HCT116 (cell line): Measurements from ENCODE around the gene CNTN4. TPM values are rescaled to one million over a fixed set of nuclear protein-coding genes. Genes with fewer than 3 reads are reported as not detected.

Experiments
- ATAC-seq: fragments of 200-7000 bp; cut with Tn5 transposase; 2 replicates; pipeline ENCODE4 v1.9.1; 2020; ENCODE audit warnings: mild to moderate bottlenecking, moderate library complexity
- BruUV-seq: library from RNA; stranded (reverse); fragments of 400-500 nt; replicated peaks from 2 replicates; lab custom pipeline; 2021; lab: Mats Ljungman, UMichigan
- CTCF ChIA-PET: fragments of 300-600 bp; sonication (Branson Sonifier 250); formaldehyde crosslinking; loops from one replicate; lab custom pipeline; 2021; ENCODE audit warnings: antibody characterized with exemption; lab: Charles Lee
- POLR2A ChIA-PET: fragments of 300-600, 350-600 bp; sonication (Branson Sonifier 250); formaldehyde crosslinking; loops from one replicate; lab custom pipeline; 2021; ENCODE audit warnings: antibody characterized with exemption; lab: Charles Lee
- RAD21 ChIA-PET, 2 experiments: fragments of 300-600 bp; sonication (Branson Sonifier 250); formaldehyde crosslinking; loops; one replicate each; lab custom pipeline; 2023; ENCODE audit warnings: low total read pairs in 2 of 2; ENCODE audit not compliant: uncharacterized antibody in 2 of 2, unreplicated experiment in 2 of 2, low non-redundant PET in 1 of 2; lab: Charles Lee
- DNase-seq: peaks from one replicate; pipeline ENCODE4 v3.0.0-alpha.2; 2010; ENCODE audit warnings: low read depth, low spot score
- H2AFZ ChIP-seq: fragments of 200-600 bp; shearing (Covaris generic), sonication (generic); 2 replicates; pipeline ENCODE4 v1.6.1; 2017; ENCODE audit warnings: low read depth, mixed run types, mixed read lengths, antibody characterized with exemption, low read length; ENCODE audit not compliant: poor library complexity, severe bottlenecking
- H3K27ac ChIP-seq: 2 replicates; pipeline ENCODE4 v1.5.1; 2012; ENCODE audit warnings: low read depth, low read length
- H3K27me3 ChIP-seq: fragments of 200-600 bp; sonication (generic); 2 replicates; pipeline ENCODE4 v1.6.1; 2016; ENCODE audit warnings: mixed run types, low read length, mixed read lengths; ENCODE audit not compliant: insufficient read depth
- H3K36me3 ChIP-seq, 2 experiments: fragments of 200-500 bp in 1 of 2; fragments of 200-600 bp in 1 of 2; sonication (Bioruptor generic) in 1 of 2; sonication (generic) in 1 of 2; 2 replicates each; pipeline versions ENCODE4 v1.5.1 to v1.6.1; 2014 to 2016; ENCODE audit warnings: low read length in 2 of 2, inconsistent platforms in 1 of 2, mixed read lengths in 1 of 2, mixed run types in 1 of 2; ENCODE audit not compliant: insufficient read depth in 2 of 2, control insufficient read depth in 1 of 2
- H3K4me1 ChIP-seq, 2 experiments: fragments of 200-600 bp in 1 of 2; sonication (generic) in 1 of 2; 2 replicates each; pipeline versions ENCODE4 v1.5.1 to v1.6.1; 2012 to 2017; ENCODE audit warnings: low read length in 2 of 2, inconsistent platforms in 1 of 2, mild to moderate bottlenecking in 1 of 2, mixed read lengths in 1 of 2, mixed run types in 1 of 2, moderate library complexity in 1 of 2; ENCODE audit not compliant: insufficient read depth in 2 of 2, control insufficient read depth in 1 of 2
- H3K4me2 ChIP-seq: fragments of 200-600 bp; sonication (generic); 2 replicates; pipeline ENCODE4 v1.6.1; 2017; ENCODE audit warnings: mixed run types, low read length, mixed read lengths
- H3K4me3 ChIP-seq, 2 experiments: fragments of 200-600 bp in 1 of 2; sonication (generic) in 1 of 2; replicated peaks in 1 of 2; 2 replicates each; pipeline ENCODE4 v1.5.1; 2011 to 2016; ENCODE audit warnings: low read length in 2 of 2, control low read depth in 1 of 2, low read depth in 1 of 2, mild to moderate bottlenecking in 1 of 2, mixed read lengths in 1 of 2, mixed run types in 1 of 2
- H3K79me2 ChIP-seq: fragments of 200-600 bp; sonication (generic); 2 replicates; pipeline ENCODE4 v1.6.1; 2017; ENCODE audit warnings: mild to moderate bottlenecking, mixed run types, low read length, moderate library complexity, mixed read lengths; ENCODE audit not compliant: insufficient read depth
- H3K9ac ChIP-seq: fragments of 200-600 bp; sonication (generic); 2 replicates; pipeline ENCODE4 v1.6.1; 2016; ENCODE audit warnings: low read length, mixed read lengths
- H3K9me2 ChIP-seq: fragments of 200-600 bp; sonication (generic), shearing (Covaris generic); 2 replicates; pipeline ENCODE4 v1.6.1; 2017; ENCODE audit warnings: mixed run types, mild to moderate bottlenecking, moderate library complexity; ENCODE audit not compliant: insufficient read depth
- H3K9me3 ChIP-seq, 2 experiments: fragments of 200-500 bp in 1 of 2; fragments of 200-600 bp in 1 of 2; sonication (Bioruptor generic) in 1 of 2; sonication (generic) in 1 of 2; 2 replicates each; pipeline ENCODE4 v1.6.1; 2014 to 2017; ENCODE audit warnings: low read length in 2 of 2, mixed read lengths in 2 of 2, inconsistent platforms in 1 of 2, low read depth in 1 of 2, mild to moderate bottlenecking in 1 of 2, mixed run types in 1 of 2, moderate library complexity in 1 of 2; ENCODE audit not compliant: control insufficient read depth in 1 of 2, insufficient read depth in 1 of 2
- H4K20me1 ChIP-seq: fragments of 200-600 bp; sonication (generic), shearing (Covaris generic); 2 replicates; pipeline ENCODE4 v1.6.1; 2017; ENCODE audit warnings: mixed run types, mild to moderate bottlenecking, moderate library complexity; ENCODE audit not compliant: insufficient read depth
- ATF3 ChIP-seq: IDR thresholded peaks from 2 replicates; pipeline ENCODE4 v1.6.1; 2012
- CBX3 ChIP-seq: IDR thresholded peaks from 2 replicates; pipeline ENCODE4 v1.6.1; 2012; ENCODE audit warnings: low read depth
- CEBPB ChIP-seq: IDR thresholded peaks from 2 replicates; pipeline ENCODE4 v1.6.1; 2012; ENCODE audit warnings: low read depth
- EGR1 ChIP-seq: IDR thresholded peaks from 2 replicates; pipeline ENCODE4 v1.6.1; 2012; ENCODE audit warnings: low read depth
- ELF1 ChIP-seq: IDR thresholded peaks from 2 replicates; pipeline ENCODE4 v1.6.1; 2012; ENCODE audit warnings: low read depth, borderline replicate concordance
- EZH2 ChIP-seq: fragments of 200-600 bp; sonication (generic); IDR thresholded peaks from 2 replicates; pipeline ENCODE4 v1.6.1; 2017; ENCODE audit warnings: antibody characterized with exemption, mixed run types
- EZH2phosphoT487 ChIP-seq: fragments of 200-600 bp; IDR thresholded peaks from 2 replicates; pipeline ENCODE4 v1.6.1; 2018; ENCODE audit warnings: antibody characterized with exemption, borderline replicate concordance
- MAX ChIP-seq: IDR thresholded peaks from 2 replicates; pipeline ENCODE4 v1.6.1; 2012
- POLR2AphosphoS5 ChIP-seq: IDR thresholded peaks from 2 replicates; pipeline ENCODE4 v1.6.1; 2011; ENCODE audit warnings: mild to moderate bottlenecking, low read depth, low read length, moderate library complexity
- SP1 ChIP-seq: IDR thresholded peaks from 2 replicates; pipeline ENCODE4 v1.6.1; 2012; ENCODE audit warnings: low read depth
- SRF ChIP-seq: IDR thresholded peaks from 2 replicates; pipeline ENCODE4 v1.6.1; 2012; ENCODE audit warnings: low read depth
- ZFX ChIP-seq: fragments of 450-650 bp; IDR thresholded peaks from 2 replicates; pipeline ENCODE4 v1.6.1; 2017
- ZNF274 ChIP-seq: fragments of 200-500 bp; sonication (Bioruptor generic); IDR thresholded peaks from 2 replicates; pipeline ENCODE4 v1.6.1; 2014; ENCODE audit warnings: mild to moderate bottlenecking, low read depth, low read length, inconsistent platforms
- intact Hi-C: fragments of 100-400 bp; cut with micrococcal nuclease; formaldehyde crosslinking; loops from 2 replicates; pipeline ENCODE4 v1.10.0; 2022
- total RNA-seq: library from RNA; stranded (reverse); gene quantifications from one replicate; pipeline ENCODE4 v1.2.1, GENCODE V29; 2021; ENCODE audit not compliant: unreplicated experiment

The CNTN4 gene
- total RNA-seq, 1 experiment from 2014 or later = not detected

GRCh38 chr3:2141482-2141881, 42.8 kb downstream of the CNTN4 start:
- ATAC-seq = no peak
- no TSS peak for BruUV-seq
- H3K9ac ChIP-seq = no peak overlapping the region
- H2AFZ ChIP-seq = no peak overlapping the region
- ChIA-PET POLR2A (no interaction called here), RAD21 (no interaction called here), CTCF (no interaction called here)
- no peaks in the 10 kb centered on the region for H3K27me3 ChIP-seq
- H3K27ac ChIP-seq = no peak overlapping the region
- no peak for DNase-seq
- intact Hi-C loops = no loop called here
- H4K20me1 ChIP-seq = no peaks in the 10 kb centered on the region
- no peaks in the 10 kb centered on the region for H3K4me1 ChIP-seq
- no peaks in the 10 kb centered on the region for H3K79me2 ChIP-seq
- H3K36me3 ChIP-seq = no peaks in the 10 kb centered on the region
- no peak overlapping the region for H3K4me2 ChIP-seq
- peaks cover 3 to 16% of the 10 kb centered on the region in 2 experiments; a peak in 2 of 4 replicates for H3K9me3 ChIP-seq
- H3K9me2 ChIP-seq = no peaks in the 10 kb centered on the region
- TF ChIP-seq CEBPB (no peak), SRF (no peak), EZH2phosphoT487 (no peak), ZNF274 (no peak), EGR1 (no peak), ATF3 (no peak), CBX3 (no peak), EZH2 (no peak), ELF1 (no peak), ZFX (no peak), SP1 (no peak), MAX (no peak), POLR2AphosphoS5 (no peak)
- TF ChIP-seq, all 23 proteins: peak for 0
- no peak overlapping the region for H3K4me3 ChIP-seq
